ENCODE data around the gene CHSY3.

The CHSY3 gene

GRCh38 chr5:130077007-130077406 is 172.7 kb downstream of the CHSY3 start:
- H3K27me3 Mint-ChIP-seq (ENCODE audit: low read depth, poor library complexity): no peaks in the 10 kb centered on the region
- no peaks in the 10 kb centered on the region for H3K4me1 Mint-ChIP-seq
- DNase-seq: no peak
- no peak overlapping the region for H3K4me3 Mint-ChIP-seq
- no peaks in the 10 kb centered on the region for H3K9me3 Mint-ChIP-seq
- no peaks in the 10 kb centered on the region for H3K36me3 Mint-ChIP-seq (ENCODE audit: low read depth)
- no peak for TF ChIP-seq CTCF (IDR thresholded peaks at IDR 0.05)
- H3K27ac Mint-ChIP-seq: no peak overlapping the region

GRCh38 chr5:130078661-130079060 is 174.4 kb downstream of the CHSY3 start:
- Mint-ChIP-seq H3K27ac (no peak overlapping the region), H3K4me3 (no peak overlapping the region), H3K4me1 (no peaks in the 10 kb centered on the region), H3K9me3 (no peaks in the 10 kb centered on the region), H3K36me3 (ENCODE audit: low read depth) (no peaks in the 10 kb centered on the region), H3K27me3 (ENCODE audit: low read depth, poor library complexity) (no peaks in the 10 kb centered on the region)
- TF ChIP-seq CTCF (IDR thresholded peaks at IDR 0.05): no peak
- no peak for DNase-seq

DNA sequence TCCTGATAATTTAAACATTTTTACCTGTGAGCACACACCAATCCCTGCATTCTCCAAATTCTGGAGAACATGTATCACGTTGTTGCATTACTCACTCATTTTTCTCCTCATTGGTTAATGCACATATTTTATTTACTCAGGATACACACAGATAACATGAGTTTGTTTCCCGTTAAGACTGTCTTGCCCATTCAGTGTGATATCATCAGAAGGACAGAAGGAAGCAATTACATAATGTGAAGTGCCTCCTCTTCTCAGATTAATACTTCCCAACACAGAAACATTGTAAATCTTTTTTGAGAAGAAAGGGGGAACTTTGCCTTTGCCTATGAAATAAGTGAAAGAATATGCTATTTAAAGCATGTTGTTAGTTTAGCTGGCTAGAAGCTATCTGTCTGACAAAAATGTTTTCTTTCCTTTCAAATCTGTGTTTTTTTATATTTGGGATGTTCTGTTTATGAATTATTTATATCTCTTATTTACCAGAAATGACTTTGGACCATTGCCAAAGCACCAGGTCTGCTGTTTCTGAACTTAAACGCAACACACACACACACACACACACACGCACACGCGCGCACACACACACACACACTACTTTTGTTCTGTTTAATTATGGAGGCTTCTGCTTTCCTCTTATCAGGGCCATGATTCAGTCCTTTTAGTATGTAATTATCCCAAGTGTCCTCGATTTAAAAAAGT is 186.5 kb downstream of the CHSY3 start:
- Mint-ChIP-seq H3K27me3 (ENCODE audit: low read depth, poor library complexity) (peaks cover 4% of the 10 kb centered on the region), H3K27ac (peak overlapping the region; percentile 64)

GRCh38 chr5:130092991-130093390 is 188.7 kb downstream of the CHSY3 start:
- Mint-ChIP-seq H3K4me1 (no peaks in the 10 kb centered on the region), H3K36me3 (ENCODE audit: low read depth) (no peaks in the 10 kb centered on the region), H3K27me3 (ENCODE audit: low read depth, poor library complexity) (peaks cover 6% of the 10 kb centered on the region), H3K27ac (no peak overlapping the region), H3K9me3 (peaks cover 12% of the 10 kb centered on the region), H3K4me3 (no peak overlapping the region)
- no peak for TF ChIP-seq CTCF (IDR thresholded peaks at IDR 0.05)
- DNase-seq: no peak

More for the DNA sequence above, 186.5 kb downstream of the CHSY3 start:
- H3K4me3 Mint-ChIP-seq: no peak overlapping the region
- no peak for TF ChIP-seq CTCF (IDR thresholded peaks at IDR 0.05)
- DNase-seq: no peak
- peaks cover 16% of the 10 kb centered on the region for H3K9me3 Mint-ChIP-seq
- no peaks in the 10 kb centered on the region for H3K36me3 Mint-ChIP-seq (ENCODE audit: low read depth)
- H3K4me1 Mint-ChIP-seq: no peaks in the 10 kb centered on the region

GRCh38 chr5:130096483-130096882 is 192.2 kb downstream of the CHSY3 start:
- no peak for TF ChIP-seq CTCF (IDR thresholded peaks at IDR 0.05)
- Mint-ChIP-seq H3K36me3 (ENCODE audit: low read depth) (no peaks in the 10 kb centered on the region), H3K27me3 (ENCODE audit: low read depth, poor library complexity) (peaks cover 6% of the 10 kb centered on the region), H3K27ac (no peak overlapping the region), H3K9me3 (peaks cover 3% of the 10 kb centered on the region), H3K4me1 (no peaks in the 10 kb centered on the region), H3K4me3 (no peak overlapping the region)
- no peak for DNase-seq

- H3K27me3 Mint-ChIP-seq (ENCODE audit: low read depth, poor library complexity): peaks cover 6% of the 10 kb centered on the region
- no peaks in the 10 kb centered on the region for H3K9me3 Mint-ChIP-seq
- no peaks in the 10 kb centered on the region for H3K4me1 Mint-ChIP-seq
- DNase-seq: no peak
- no peak overlapping the region for H3K4me3 Mint-ChIP-seq
- no peak for TF ChIP-seq CTCF (IDR thresholded peaks at IDR 0.05)
- no peak overlapping the region for H3K27ac Mint-ChIP-seq
- no peaks in the 10 kb centered on the region for H3K36me3 Mint-ChIP-seq (ENCODE audit: low read depth)
Measured at GRCh38 chr5:130099008-130099407, 194.7 kb downstream of the CHSY3 start.
